Adrenal gland (tissue), 5 donors: ENCODE data around the gene DRD5.
"Not testable (repeated sequence)": the region's sequence is repeated elsewhere in the genome, so short reads cannot be mapped to it uniquely, and the experiment has no call there.

ENCODE experiments used
- CTCF ChIP-seq, 6 experiments: fragments of 450-650 bp in 4 of 6; fragments of 200-600 bp in 2 of 6; sonication (generic) in 1 of 6; IDR thresholded peaks; 1 replicate in 5 of 6; 2 replicates in 1 of 6; pipeline versions ENCODE4 v1.5.1 to v1.8.0; 2016 to 2021; ENCODE audit warnings: antibody characterized with exemption in 6 of 6, mild to moderate bottlenecking in 2 of 6, moderate library complexity in 1 of 6
- POLR2A ChIP-seq, 2 donors: fragments of 450-650 bp; IDR thresholded peaks; one replicate each; pipeline ENCODE4 v1.6.1; 2017; ENCODE audit warnings: antibody characterized with exemption in 2 of 2, mild to moderate bottlenecking in 2 of 2, moderate library complexity in 1 of 2
- donor health status: DM: no; HTN: no; CAD: no.

- not testable (repeated sequence) for TF ChIP-seq CTCF, POLR2A (IDR thresholded peaks at IDR 0.05)
Measured at GRCh38 chr4:9737280-9737679, 44.2 kb upstream of the DRD5 start.
